Stimulated activated CD4-positive, alpha-beta T cell treated with anti-CD3 and anti-CD28 coated beads, Interleukin-1b, Interleukin-23, amount 100 ng/mL, for 24 hours (primary cell): Measurements from ENCODE around the gene TMEM89.

Experiments used
- DNase-seq, 4 experiments: peaks; one replicate each; pipeline ENCODE4 v3.0.0-alpha.2; 2020; ENCODE audit warnings: low read depth in 4 of 4, low spot score in 1 of 4

TMEM89 gene

GRCh38 chr3:48644898-48645760 is 23.6 kb upstream of the TMEM89 start:
- DNase-seq, result no peak

DNA sequence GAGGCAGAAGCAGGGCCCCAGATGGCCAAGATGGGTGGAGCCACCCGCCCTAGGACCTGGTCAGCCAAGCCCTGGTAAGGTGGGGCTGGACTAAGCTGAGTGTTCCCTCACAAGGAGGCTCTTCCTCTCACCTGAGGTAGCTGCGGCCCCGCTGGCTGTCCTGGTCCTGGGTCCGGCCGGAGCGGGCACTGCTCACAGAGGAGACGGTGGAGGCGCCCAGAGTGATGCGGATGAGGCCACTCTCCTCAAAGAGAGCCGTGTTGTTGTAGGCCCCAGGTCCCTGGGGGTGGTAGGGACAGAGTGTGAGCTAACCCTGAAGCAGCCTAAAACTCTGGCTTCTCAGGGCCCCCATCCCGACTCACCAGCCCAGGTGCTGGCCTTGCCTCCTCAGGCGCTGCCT is 21.0 kb upstream of the TMEM89 start:
- DNase-seq, result no peak

GRCh38 chr3:48641396-48641795 is 19.8 kb upstream of the TMEM89 start:
- DNase-seq, result no peak

DNA sequence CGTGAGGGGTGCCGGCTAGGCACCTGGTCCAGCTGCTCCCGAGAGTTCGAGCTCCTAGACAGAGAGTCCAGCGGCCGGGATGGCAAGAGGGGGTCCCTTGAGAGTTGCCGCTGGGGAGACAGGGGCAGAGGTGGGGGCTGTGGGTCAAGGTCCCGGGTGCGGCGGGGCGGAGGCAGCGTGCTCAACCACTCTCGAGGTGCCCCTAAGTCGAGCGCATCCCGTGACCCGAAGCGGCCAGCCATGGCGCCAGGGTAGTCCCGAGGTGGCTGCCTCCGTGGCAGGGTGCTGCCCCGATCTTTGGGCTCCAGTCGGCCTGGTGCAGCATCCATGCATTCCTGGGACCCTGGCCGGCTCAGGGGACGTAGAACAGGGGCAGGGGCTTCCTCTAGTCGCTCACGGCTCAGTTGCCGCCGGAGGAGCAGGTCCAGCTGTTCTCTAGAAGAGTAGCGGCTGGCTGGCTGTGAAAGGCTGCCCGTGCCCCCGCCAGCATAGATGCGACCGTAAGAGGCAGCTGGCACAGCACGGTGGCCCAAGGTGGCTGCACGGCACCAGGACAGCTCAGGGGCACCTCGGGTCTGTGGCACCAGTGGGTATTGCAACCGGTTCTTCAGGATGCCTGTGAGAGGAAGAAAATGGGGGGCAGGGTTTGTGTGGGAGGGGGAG is 18.5 kb upstream of the TMEM89 start:
- no peak for DNase-seq

DNA sequence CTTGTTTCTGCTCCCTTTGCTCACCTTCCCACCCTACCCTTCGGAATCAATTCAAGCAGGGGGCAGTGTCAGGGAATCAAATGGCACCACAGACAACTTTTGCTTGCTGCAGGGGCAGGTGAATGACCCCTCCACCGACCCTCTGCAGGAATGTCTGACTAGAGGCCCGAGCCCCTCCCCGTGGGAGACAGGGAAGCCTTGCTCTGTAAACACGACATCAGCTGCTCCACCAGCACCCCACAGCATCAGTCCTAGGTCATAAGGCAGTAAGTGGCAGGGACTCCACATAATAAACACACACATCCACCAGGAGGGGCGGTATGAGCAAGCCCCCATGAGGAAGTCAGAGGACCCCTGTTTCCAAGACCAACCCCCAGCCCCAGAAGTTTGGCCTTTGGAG is 15.7 kb upstream of the TMEM89 start:
- DNase-seq, result no peak

- DNase-seq, result no peak
Measured at GRCh38 chr3:48636149-48636655, 14.6 kb upstream of the TMEM89 start.

- peak; percentile 80 to 95 (median 86) for DNase-seq
Measured at GRCh38 chr3:48635222-48636021, 13.9 kb upstream of the TMEM89 start, which contains the start of gene SLC26A6. SLC26A6 (minus strand) TSS chr3:48635461; CDS start chr3:48635393, 68 bp downstream.

DNA sequence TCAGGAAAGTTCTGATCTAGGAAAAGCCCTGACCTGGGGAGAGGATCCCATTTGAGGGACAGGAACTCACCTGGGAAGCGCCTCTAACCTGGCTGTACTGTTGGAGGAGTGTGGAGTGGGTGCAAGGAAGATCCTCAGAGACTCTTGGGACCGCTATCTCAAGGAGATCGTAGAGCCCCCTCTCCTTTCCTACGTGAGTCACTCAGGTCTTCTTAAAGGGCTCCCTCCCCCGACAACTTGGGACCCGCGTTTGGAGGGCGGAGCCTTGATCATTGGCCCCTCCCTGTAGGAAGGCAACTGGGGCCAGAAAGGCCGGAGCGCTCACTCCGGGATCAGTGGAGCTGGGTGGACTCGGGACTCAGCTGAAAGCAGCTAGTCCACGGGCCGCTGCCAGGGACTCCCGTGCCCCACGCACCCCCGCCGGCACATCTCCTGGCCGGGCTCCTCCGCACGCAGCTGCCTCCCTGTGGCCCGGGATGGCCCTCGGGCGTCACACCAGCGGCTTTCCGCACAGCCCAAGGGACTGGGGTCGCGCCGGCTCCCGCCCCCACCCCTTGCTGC is 13.2 kb upstream of the TMEM89 start:
- DNase-seq, result peak in 2 of 4 experiments; percentile 42 to 60

GRCh38 chr3:48633743-48634142 is 12.2 kb upstream of the TMEM89 start:
- DNase-seq, result no peak

DNA sequence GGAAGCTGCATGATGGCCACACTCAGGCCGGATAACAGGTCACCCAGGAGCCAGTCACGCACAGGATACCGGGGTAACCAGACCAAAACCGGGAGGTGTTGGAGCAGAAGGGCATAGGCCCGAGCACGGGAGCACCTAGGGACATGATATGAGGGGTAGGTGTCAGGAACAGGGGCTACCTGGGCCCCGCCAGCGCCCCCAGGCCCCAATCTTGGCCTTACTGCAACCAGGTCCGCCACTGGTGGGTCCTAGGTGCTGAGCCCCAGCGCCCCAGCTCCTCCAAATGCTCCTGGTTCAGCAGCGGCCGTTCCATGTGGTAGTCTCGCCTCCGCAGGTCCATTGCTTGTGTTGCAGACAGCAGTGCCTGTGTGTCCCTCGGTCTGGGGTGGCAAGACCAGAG is 11.7 kb upstream of the TMEM89 start:
- no peak for DNase-seq

DNA sequence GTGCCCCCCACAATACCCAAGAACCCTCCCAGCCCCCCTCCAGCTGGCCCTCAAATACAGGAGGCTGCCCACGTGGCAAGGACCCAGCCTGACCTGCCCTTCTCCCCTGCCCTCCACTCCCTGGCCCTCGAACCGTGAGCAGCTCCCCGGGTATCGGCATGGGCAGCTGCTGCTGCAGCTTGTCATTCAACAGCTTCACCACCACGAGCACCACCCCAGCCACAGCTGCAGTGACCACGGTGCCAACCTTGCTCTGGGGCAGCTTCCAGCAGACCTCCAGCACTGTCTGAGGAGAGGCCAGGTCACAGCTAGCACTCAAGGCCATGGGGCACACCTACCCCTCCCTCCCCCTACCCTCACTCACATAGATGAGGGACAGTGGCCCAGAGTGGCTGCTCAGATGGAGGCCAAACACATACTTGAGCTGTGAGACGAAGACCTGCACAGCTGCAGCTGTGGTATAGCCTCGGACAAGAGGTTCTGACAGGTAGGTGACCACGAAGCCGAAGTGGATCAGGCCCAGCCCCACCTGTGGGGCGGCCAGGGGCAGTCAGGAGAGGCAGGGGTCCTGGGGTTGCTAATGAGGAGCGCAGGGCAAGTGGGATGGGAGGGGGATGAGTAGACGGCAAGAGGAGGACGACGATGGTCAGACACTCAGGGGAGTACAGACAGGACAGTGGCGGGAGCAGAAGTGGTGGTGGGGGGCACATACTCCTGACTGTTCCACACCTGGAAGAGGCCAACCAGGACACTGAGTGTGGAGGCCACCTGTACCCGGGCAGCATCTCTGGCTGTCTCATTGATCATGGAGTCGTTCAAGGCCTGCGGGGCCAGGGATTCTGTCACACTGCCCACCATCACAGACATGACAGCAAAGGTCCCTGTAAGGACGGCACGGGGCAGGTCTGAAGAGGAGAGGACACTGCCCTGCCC is 10.2 kb upstream of the TMEM89 start:
- no peak for DNase-seq

DNA sequence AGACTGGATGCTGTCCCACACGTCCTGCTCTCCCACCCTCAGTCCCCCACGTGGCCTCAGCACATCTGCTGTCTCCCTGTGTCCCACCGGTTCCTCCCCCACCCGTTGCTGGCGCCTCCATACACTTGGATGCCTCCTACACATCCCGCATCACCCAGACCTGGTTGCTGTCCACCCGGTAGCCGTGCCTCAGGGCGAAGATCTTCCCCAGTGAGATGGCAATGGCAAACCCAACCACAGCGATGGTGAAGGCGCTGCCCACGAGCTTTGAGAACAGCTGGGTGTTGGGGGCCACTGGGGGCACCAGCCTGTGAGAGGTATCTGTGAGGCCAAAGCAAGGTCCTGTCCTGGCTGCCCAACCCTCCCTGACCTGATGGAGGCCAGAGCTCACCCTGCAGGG is 9.3 kb upstream of the TMEM89 start:
- DNase-seq, result no peak

- DNase-seq, result no peak
Measured at GRCh38 chr3:48630407-48630806, 8.8 kb upstream of the TMEM89 start.

DNA sequence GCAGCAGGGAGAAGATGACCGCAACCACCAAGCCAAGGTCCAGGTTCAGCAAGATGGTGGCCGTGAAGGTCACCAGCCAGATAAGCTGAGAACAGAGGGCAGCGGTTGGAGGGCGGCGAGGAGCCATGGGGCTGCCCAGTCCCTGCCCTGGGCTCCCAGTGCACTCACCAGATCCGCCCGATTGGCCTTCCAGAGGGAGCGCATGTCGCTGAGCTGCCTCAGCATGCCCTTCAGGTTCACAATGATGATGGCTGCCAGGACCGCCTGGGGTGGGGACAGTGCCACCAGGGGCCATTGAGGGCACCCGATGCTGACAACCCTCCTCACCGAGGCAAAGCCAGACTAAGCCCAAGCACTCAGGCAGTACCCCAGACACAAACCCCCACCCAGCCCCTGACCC is 8.3 kb upstream of the TMEM89 start:
- DNase-seq, result no peak

DNA sequence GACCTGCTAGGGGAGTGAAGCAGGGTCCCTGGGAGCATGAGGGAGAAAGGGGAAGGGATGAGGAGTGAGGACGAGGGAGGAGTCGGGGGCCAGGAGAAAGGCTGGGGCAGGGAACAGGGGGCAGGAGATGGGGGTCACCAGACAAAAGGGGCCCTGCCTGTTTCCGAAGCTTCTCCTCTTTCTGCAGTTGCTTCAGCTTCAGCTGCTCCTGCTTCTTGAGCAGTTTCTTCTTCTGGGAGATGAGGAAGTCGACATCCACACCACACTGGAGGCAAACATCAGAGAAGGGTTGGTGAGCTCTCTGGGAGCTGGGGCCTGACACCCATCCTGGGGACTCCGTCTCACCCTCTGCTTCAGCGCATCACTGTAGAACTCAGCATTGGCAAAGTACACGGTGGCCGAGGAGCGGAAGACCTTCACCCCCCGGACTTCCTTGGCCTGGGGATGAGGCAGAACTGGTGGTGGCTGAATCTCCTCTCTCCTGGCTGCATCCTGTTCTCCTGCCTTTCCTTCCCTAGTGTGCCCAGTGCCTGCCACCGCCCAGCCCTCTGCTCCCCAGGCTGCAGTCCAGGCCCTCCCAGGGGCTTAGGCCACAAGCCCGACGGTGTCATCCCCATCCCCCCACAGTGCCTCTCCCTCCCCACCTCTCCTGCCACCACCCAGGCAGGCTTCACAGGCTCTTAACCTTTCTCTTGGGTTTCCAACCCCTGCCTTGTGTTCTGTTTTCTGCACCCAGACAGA is 6.9 kb upstream of the TMEM89 start:
- DNase-seq, result no peak

DNA sequence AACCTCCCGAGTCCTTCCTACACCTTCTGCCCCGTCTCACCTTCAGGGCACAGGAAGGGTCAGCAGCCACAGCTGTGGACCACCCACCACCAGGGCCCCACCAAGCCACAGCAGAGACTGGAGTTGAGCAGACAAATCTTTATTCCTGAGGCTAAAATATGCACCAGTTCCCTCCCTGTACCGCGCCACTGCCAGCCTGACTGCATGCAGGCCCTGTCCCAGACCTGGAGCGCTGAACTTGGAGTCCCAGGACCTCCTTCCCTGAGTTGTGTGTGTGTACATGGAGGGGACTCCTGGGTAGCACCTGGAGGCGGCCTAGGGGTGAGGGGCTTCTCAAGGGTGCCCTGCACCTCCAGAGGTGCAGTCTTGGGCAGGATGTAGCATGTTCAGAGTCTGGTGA is 4.0 kb upstream of the TMEM89 start:
- DNase-seq, result no peak

DNA sequence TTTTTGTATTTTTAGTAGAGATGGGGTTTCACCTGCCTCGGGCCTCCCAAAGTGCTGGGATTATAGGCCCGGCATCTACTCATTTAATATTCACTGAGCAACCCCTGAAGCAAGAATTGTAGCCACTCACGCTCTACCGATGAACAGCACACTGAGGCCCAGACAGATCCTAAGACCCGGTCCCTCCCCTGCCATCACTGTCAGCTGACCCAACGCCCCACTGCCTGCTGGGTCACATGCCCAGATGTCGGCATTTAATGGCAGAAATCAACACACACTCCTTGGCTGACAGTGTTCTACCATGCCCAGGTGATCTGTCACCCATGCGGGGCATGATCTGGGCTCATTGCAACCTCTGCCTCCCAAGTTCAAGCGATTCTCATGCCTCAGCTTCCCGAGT is 3.2 kb upstream of the TMEM89 start:
- DNase-seq, result no peak

DNA sequence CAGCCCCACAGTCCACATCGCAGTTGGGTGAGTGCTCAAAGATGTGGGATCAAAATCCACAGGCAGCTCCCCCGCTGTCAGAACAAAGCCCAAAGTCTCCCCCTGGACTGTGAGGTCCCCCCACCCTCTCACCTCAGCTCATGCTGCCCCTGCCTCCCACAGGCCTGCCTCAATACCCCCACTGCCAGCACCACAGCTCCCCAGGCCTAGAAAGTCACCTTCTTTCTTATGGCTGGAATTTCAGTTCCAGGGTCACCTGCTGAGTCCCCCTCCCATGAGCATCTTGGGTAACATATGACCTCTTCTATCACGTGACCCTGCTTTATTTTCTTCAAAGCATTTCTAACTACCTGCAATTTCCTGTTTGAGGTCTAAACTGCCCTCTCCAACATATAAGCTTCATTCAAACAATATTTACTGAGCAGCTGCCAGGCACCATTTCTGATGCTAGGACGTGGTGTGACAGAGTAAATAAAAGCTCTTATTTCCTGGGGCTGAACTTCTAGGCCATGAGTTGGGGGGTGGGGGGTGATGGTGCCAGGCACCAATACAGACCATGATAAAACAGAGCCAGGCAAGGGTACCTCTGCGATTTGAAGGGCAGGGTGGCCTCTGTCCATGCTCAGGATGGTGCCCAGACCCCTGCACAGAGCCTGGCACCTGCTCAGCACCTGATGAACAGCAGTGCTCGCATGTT is 2.4 kb upstream of the TMEM89 start:
- DNase-seq, result no peak
